A549 (cell line): Measurements from ENCODE around the gene CLTCL1.

Experiments used
- CTCF ChIP-seq: fragments of >200 bp; sonication (Bioruptor Twin); formaldehyde crosslinking; IDR thresholded peaks from 3 replicates; pipeline ENCODE4 v1.5.1; 2016
- EP300 ChIP-seq, 2 experiments: fragments of >200 bp; sonication (Bioruptor Twin); formaldehyde crosslinking; IDR thresholded peaks; 2 replicates in 1 of 2; 3 replicates in 1 of 2; pipeline ENCODE4 v1.6.1; 2016 to 2017
- ESRRA ChIP-seq: fragments of 150-350 bp; IDR thresholded peaks from 2 replicates; pipeline ENCODE4 v1.6.1; 2014; ENCODE audit warnings: mild to moderate bottlenecking, low read length, borderline replicate concordance
- JUN ChIP-seq, 2 experiments: fragments of >200 bp; sonication (Bioruptor Twin); formaldehyde crosslinking; IDR thresholded peaks; 2 replicates in 1 of 2; 3 replicates in 1 of 2; pipeline ENCODE4 v1.6.1; 2016 to 2017
- KDM1A ChIP-seq: fragments of 200-600 bp; sonication (generic); IDR thresholded peaks from 2 replicates; pipeline ENCODE4 v1.6.1; 2016; ENCODE audit warnings: low read depth, mild to moderate bottlenecking
- MAX ChIP-seq: IDR thresholded peaks from 2 replicates; pipeline ENCODE4 v1.6.1; 2012
- PHF8 ChIP-seq: fragments of 200-600 bp; sonication (generic); IDR thresholded peaks from 2 replicates; pipeline ENCODE4 v1.6.1; 2016; ENCODE audit warnings: low read depth, mild to moderate bottlenecking, antibody characterized with exemption, moderate library complexity, borderline replicate concordance
- POLR2A ChIP-seq: IDR thresholded peaks from 2 replicates; pipeline ENCODE4 v1.6.1; 2012; ENCODE audit warnings: mild to moderate bottlenecking, low read length
- RAD21 ChIP-seq, 2 experiments: fragments of >200 bp in 1 of 2; sonication (Bioruptor Twin) in 1 of 2; formaldehyde crosslinking in 1 of 2; IDR thresholded peaks in 1 of 2; conservative IDR thresholded peaks in 1 of 2; 2 replicates in 1 of 2; 3 replicates in 1 of 2; pipeline ENCODE4 v1.6.1; 2012 to 2018; ENCODE audit warnings: inconsistent platforms in 1 of 2
- RFX5 ChIP-seq: fragments of 450-650 bp; IDR thresholded peaks from 2 replicates; pipeline ENCODE4 v1.7.1; 2014; ENCODE audit warnings: antibody characterized with exemption, mild to moderate bottlenecking, moderate library complexity
- SREBF2 ChIP-seq: fragments of 450-650 bp; IDR thresholded peaks from 2 replicates; pipeline ENCODE4 v1.6.1; 2014; ENCODE audit warnings: mild to moderate bottlenecking, moderate library complexity
- TF ChIP-seq, protein P1 (sequence below): fragments of 150-350 bp; IDR thresholded peaks from 2 replicates; pipeline ENCODE4 v1.6.1; 2014; ENCODE audit warnings: low read depth, mild to moderate bottlenecking, low read length

DNA sequence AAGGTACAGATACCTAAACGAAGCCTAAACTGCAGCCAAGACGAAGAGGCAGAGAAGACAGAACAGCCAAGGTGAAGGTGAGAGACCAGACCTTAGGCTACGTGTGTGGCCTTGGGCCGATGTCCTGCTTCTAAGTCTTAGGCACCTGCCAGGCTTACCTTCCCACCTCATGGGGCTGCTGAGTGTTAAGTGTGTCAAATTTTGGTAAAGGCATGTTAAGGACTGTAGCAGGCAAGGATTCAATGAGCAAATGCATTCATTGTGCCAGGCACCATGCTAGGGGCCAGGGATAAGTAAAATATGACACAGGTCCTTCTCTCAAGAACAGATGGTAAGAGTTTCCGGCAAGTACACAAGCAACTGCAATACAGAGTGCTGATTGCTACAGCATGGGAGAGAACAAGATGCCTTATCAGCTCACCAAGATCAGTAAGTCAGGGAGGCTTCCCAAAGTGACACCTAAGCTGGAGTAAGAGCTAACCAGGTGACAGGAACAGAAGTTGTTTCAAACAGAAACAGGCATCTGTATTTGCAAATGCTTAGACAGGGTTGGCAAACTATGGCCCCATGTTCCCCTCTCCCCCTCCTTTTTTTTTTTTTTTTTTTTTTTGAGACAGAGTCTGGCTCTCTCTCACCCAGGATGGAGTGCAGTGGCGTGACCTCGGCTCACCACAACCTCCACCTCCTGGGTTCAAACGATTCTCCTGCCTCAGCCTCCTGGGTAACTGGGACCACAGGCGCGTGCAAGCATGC lies 46.7 kb downstream of the CLTCL1 start:
- TF ChIP-seq JUN (IDR thresholded peaks at IDR 0.05) (no peak), CTCF (no peak), EP300 (IDR thresholded peaks at IDR 0.05) (no peak), MAX (no peak), POLR2A (no peak), ESRRA (no peak), KDM1A (no peak), RAD21 (conservative IDR thresholded peaks at IDR 0.05 in 1 of 2, IDR thresholded peaks at IDR 0.05 in 1 of 2) (no peak), SREBF2 (no peak), PHF8 (no peak), RFX5 (no peak)
- TF ChIP-seq, protein P1, sequence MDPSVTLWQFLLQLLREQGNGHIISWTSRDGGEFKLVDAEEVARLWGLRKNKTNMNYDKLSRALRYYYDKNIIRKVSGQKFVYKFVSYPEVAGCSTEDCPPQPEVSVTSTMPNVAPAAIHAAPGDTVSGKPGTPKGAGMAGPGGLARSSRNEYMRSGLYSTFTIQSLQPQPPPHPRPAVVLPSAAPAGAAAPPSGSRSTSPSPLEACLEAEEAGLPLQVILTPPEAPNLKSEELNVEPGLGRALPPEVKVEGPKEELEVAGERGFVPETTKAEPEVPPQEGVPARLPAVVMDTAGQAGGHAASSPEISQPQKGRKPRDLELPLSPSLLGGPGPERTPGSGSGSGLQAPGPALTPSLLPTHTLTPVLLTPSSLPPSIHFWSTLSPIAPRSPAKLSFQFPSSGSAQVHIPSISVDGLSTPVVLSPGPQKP = no peak
